Caco-2 (cell line): Measurements from ENCODE around the gene DCP1B. TPM values are rescaled to one million over a fixed set of nuclear protein-coding genes. Genes with fewer than 3 reads are reported as not detected.

Experiments
- BruUV-seq: library from RNA; stranded (reverse); fragments of 400-500 nt; replicated peaks from 2 replicates; lab custom pipeline; 2021; lab: Mats Ljungman, UMichigan
- CTCF ChIA-PET: fragments of 300-600 bp; sonication (Branson Sonifier 250); formaldehyde crosslinking; loops from one replicate; lab custom pipeline; 2022; ENCODE audit warnings: antibody characterized with exemption; lab: Charles Lee
- POLR2A ChIA-PET: fragments of 300-600 bp; sonication (Branson Sonifier 250); formaldehyde crosslinking; loops from one replicate; lab custom pipeline; 2022; ENCODE audit warnings: antibody characterized with exemption; lab: Charles Lee
- DNase-seq, 2 experiments: peaks; one replicate each; pipeline versions ENCODE4 v3.0.0 to v3.0.0-alpha.2; 2020 to 2022
- H3K27me3 ChIP-seq: replicated peaks from 2 replicates; pipeline ENCODE4 v1.6.0; 2011; ENCODE audit warnings: low read length; ENCODE audit not compliant: control insufficient read depth, insufficient read depth
- H3K36me3 ChIP-seq: 2 replicates; pipeline ENCODE4 v1.5.1; 2011; ENCODE audit warnings: low read length; ENCODE audit not compliant: control insufficient read depth, insufficient read depth
- H3K4me1 ChIP-seq: fragments of 250-450 bp; sonication (Bioruptor Pico); 2 replicates; pipeline ENCODE4 v1.5.1; 2020; ENCODE audit warnings: mild to moderate bottlenecking
- H3K4me3 ChIP-seq: 2 replicates; pipeline ENCODE4 v1.5.1; 2011; ENCODE audit warnings: low read depth, mild to moderate bottlenecking, control low read depth, low read length
- H3K9me3 ChIP-seq: fragments of 250-450 bp; sonication (Bioruptor Pico); 2 replicates; pipeline ENCODE4 v1.5.1; 2020; ENCODE audit warnings: mild to moderate bottlenecking, moderate library complexity
- H3K27ac Mint-ChIP-seq: one replicate; pipeline ENCODE4 v1.8.0; 2022; ENCODE audit warnings: mixed read lengths; ENCODE audit not compliant: unreplicated experiment
- H3K27me3 Mint-ChIP-seq: one replicate; pipeline ENCODE4 v1.8.0; 2022; ENCODE audit warnings: mixed read lengths; ENCODE audit not compliant: insufficient read depth, unreplicated experiment
- H3K36me3 Mint-ChIP-seq: one replicate; pipeline ENCODE4 v1.8.0; 2022; ENCODE audit warnings: mild to moderate bottlenecking, mixed read lengths; ENCODE audit not compliant: insufficient read depth, unreplicated experiment
- H3K4me1 Mint-ChIP-seq: one replicate; pipeline ENCODE4 v1.8.0; 2022; ENCODE audit warnings: low read depth, mixed read lengths; ENCODE audit not compliant: unreplicated experiment
- H3K4me3 Mint-ChIP-seq: one replicate; pipeline ENCODE4 v1.8.0; 2022; ENCODE audit warnings: mild to moderate bottlenecking, moderate library complexity, mixed read lengths; ENCODE audit not compliant: unreplicated experiment
- H3K9me3 Mint-ChIP-seq: one replicate; pipeline ENCODE4 v1.8.0; 2022; ENCODE audit warnings: mixed read lengths; ENCODE audit not compliant: unreplicated experiment
- CTCF ChIP-seq, 2 experiments: fragments of 200-600 bp in 1 of 2; IDR thresholded peaks; 1 replicate in 1 of 2; 2 replicates in 1 of 2; pipeline versions ENCODE4 v1.5.1 to v1.8.0; 2011 to 2022; ENCODE audit warnings: antibody characterized with exemption in 1 of 2, control low read depth in 1 of 2, inconsistent platforms in 1 of 2, low read depth in 1 of 2, low read length in 1 of 2, mild to moderate bottlenecking in 1 of 2, moderate library complexity in 1 of 2; ENCODE audit not compliant: insufficient read depth in 1 of 2, severe bottlenecking in 1 of 2, unreplicated experiment in 1 of 2
- intact Hi-C: fragments of 100-400 bp; cut with micrococcal nuclease; formaldehyde crosslinking; loops from one replicate; pipeline ENCODE4 v1.10.0; 2022; ENCODE audit not compliant: unreplicated experiment
- total RNA-seq: library from RNA; stranded (reverse); gene quantifications from 2 replicates; pipeline ENCODE4 v1.2.3, GENCODE V29; 2022

The DCP1B gene
- total RNA-seq, 1 experiment from 2014 or later, result 8.2 TPM

DNA sequence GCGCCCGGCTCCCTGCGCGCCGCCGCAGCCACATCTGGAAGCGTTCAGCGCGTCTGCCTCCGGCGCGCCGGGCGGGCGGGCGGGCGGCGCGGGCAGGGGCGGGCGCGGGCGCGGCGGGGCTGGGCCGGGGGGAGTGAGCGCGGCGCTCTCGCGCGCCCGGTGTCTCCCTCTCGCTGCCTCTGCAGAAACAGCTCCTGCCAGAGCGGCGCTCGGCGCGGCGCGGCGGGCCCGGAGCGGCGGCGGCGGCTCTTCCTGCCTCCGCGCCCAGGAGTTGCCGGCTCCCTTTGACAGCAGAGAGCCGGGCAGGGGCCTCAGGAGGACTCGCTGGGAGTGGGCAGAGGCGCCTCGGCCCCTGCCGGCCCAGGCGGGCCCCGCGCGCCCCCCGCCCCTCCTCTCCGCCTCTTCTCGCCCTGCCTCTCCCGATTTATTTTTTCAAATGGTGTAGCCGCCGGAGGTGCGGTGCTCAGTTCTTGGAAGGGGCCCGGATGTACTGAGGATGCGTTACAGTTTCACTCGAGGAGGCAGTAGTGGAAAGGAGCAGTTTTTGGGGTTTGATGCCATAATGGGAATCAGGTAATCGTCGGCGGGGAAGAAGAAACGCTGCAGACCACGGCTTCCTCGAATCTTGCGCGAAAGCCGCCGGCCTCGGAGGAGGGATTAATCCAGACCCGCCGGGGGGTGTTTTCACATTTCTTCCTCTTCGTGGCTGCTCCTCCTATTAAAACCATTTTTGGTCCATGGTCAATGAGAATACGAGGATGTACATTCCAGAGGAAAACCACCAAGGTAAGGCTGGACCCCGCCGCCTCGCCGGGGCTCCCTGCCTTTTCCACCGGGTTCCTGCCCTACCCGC, 48.8 kb upstream of the DCP1B start, which contains the start of gene CACNA1C:
Gene CACNA1C (plus strand): TSS at position 162 of the 853 bp plus-strand sequence. CDS start 576 bp downstream, at position 738.
- Mint-ChIP-seq H3K4me1 (peaks cover 6% of the 10 kb centered on the region), H3K4me3 (peak within 1 kb of the TSS; percentile 71), H3K36me3 (no peaks in the 10 kb centered on the region), H3K27me3 (peaks cover 50% of the 10 kb centered on the region), H3K9me3 (no peaks in the 10 kb centered on the region), H3K27ac (no peak within 1 kb of the TSS)
- BruUV-seq, result no TSS peak
- Histone ChIP-seq H3K27me3 (peaks cover 25% of the 10 kb centered on the region), H3K9me3 (no peaks in the 10 kb centered on the region), H3K4me3 (peak within 1 kb of the TSS; percentile 35), H3K4me1 (peaks cover 4% of the 10 kb centered on the region; the same call in 1 of the 2 replicates), H3K36me3 (no peaks in the 10 kb centered on the region)
- ChIA-PET CTCF (interaction anchor here (1.0 kb wide), 1 partner anchor 418 kb away, joined by 3 read pairs; no protein-coding TSS in a partner anchor), POLR2A (no interaction called here)
- peak; percentile 34 for TF ChIP-seq CTCF (IDR thresholded peaks at IDR 0.05; ENCODE audit: insufficient read depth in 1 of 2, low read depth in 1 of 2, low read length in 1 of 2, severe bottlenecking in 1 of 2, unreplicated experiment in 1 of 2)
- intact Hi-C loops, result no loop called here
- DNase-seq, result peak in 1 of 2 experiments; percentile 68

DNA sequence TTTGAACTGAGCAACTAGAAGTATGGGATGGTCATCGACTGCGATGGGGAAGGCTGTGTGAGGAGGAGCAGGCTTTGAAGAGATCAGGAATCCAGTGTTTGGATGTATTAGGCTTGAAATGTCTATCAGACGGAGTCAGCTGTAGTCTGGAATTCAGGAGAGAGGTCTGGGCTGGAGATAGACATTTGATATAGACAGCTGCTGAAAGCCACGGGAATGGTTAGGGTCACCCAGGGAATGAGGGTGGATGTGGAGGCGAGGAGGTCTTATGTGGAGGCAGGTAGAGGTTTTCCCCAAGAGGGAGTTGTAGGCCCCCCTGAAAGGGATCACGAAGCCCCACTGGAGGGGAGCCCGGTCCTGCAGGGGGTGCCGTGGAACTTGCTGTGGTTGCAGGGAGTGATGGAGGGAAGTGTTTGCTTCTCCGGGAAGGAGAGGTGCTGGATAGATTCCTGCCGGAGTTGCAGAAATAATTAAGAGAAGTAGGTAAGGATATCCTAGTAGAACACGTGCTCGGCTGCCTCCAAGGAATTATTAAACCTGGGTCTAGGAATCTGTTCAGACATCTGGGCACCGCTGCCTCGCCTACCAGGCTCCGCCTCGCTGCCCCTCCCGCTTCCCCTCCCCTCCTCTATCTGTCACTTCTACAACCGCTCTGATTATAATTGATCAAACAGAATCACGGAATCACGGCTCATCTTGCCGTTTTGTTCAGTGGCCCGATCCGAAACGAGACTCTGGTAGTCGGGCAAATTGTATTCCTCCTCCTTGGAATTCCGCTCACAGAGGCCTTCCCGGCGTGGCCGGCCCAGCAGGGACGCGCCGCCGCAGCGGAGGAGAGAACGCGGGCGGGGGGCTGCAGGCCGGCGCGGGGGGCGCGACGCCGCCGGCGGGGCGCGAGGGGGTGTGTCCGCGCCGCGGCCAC, 47.7 kb upstream of the DCP1B start:
- ChIA-PET CTCF (interaction anchor here (1.0 kb wide), 1 partner anchor 417 kb away, joined by 3 read pairs; no protein-coding TSS in a partner anchor), POLR2A (no interaction called here)
- peaks cover 25% of the 10 kb centered on the region for H3K27me3 ChIP-seq
- peak overlapping the region; percentile 68 for H3K4me3 Mint-ChIP-seq
- no peaks in the 10 kb centered on the region for H3K9me3 Mint-ChIP-seq
- no peaks in the 10 kb centered on the region for H3K36me3 Mint-ChIP-seq
- BruUV-seq, result no TSS peak
- no peaks in the 10 kb centered on the region for H3K9me3 ChIP-seq
- H3K4me3 ChIP-seq, result peak overlapping the region; percentile 19
- intact Hi-C loops, result no loop called here
- no peak for DNase-seq
- H3K36me3 ChIP-seq, result no peaks in the 10 kb centered on the region
- peak in 1 of 2 experiments; percentile 13 for TF ChIP-seq CTCF (IDR thresholded peaks at IDR 0.05; ENCODE audit: insufficient read depth in 1 of 2, low read depth in 1 of 2, low read length in 1 of 2, severe bottlenecking in 1 of 2, unreplicated experiment in 1 of 2)
- H3K27me3 Mint-ChIP-seq, result peaks cover 44% of the 10 kb centered on the region
- H3K4me1 ChIP-seq, result peaks cover 4% of the 10 kb centered on the region; the same call in 1 of the 2 replicates
- H3K27ac Mint-ChIP-seq, result no peak overlapping the region
- H3K4me1 Mint-ChIP-seq, result peaks cover 6% of the 10 kb centered on the region
